ENCODE results near the gene MSANTD3.

MSANTD3 gene

GRCh38 chr9:100426189-100426529, 784 bp upstream of the MSANTD3 start:
- peak overlapping the region; percentile 98 to 99 (median 99) for H3K27ac Mint-ChIP-seq

GRCh38 chr9:100427366-100428263, 672 bp downstream of the MSANTD3 start:
- peak overlapping the region; percentile 88 to 91 (median 88) for H3K4me3 Mint-ChIP-seq
- peaks cover 41% of the 10 kb centered on the region for H3K4me1 Mint-ChIP-seq
- no peak for TF ChIP-seq CTCF (IDR thresholded peaks at IDR 0.05; ENCODE audit: unreplicated experiment in 3 of 3)
- H3K27ac Mint-ChIP-seq, result peak overlapping the region; percentile 82 to 86 (median 84)
- H3K36me3 Mint-ChIP-seq (ENCODE audit: low read depth), result peaks cover 17% of the 10 kb centered on the region
- H3K27me3 Mint-ChIP-seq (ENCODE audit: low read depth), result no peaks in the 10 kb centered on the region
- no peaks in the 10 kb centered on the region for H3K9me3 Mint-ChIP-seq

More at GRCh38 chr9:100426189-100426529, 784 bp upstream of the MSANTD3 start:
- H3K9me3 Mint-ChIP-seq, result no peaks in the 10 kb centered on the region
- no peaks in the 10 kb centered on the region for H3K27me3 Mint-ChIP-seq (ENCODE audit: low read depth)
- no peak for TF ChIP-seq CTCF (IDR thresholded peaks at IDR 0.05; ENCODE audit: unreplicated experiment in 3 of 3)
- H3K4me3 Mint-ChIP-seq, result peak overlapping the region; percentile 92 to 96 (median 96)
- peaks cover 38% of the 10 kb centered on the region for H3K4me1 Mint-ChIP-seq
- H3K36me3 Mint-ChIP-seq (ENCODE audit: low read depth), result peaks cover 17% of the 10 kb centered on the region

- Mint-ChIP-seq H3K27me3 (ENCODE audit: low read depth) (no peaks in the 10 kb centered on the region), H3K4me3 (peak overlapping the region; percentile 67 to 91 (median 88)), H3K4me1 (peaks cover 41% of the 10 kb centered on the region), H3K27ac (peak overlapping the region; percentile 41 to 53 (median 50)), H3K9me3 (no peaks in the 10 kb centered on the region), H3K36me3 (ENCODE audit: low read depth) (peaks cover 17% of the 10 kb centered on the region)
- no peak for TF ChIP-seq CTCF (IDR thresholded peaks at IDR 0.05; ENCODE audit: unreplicated experiment in 3 of 3)
Observed at GRCh38 chr9:100428871-100429654, 2.1 kb downstream of the MSANTD3 start.

GRCh38 chr9:100430286-100430940, 3.5 kb downstream of the MSANTD3 start:
- Mint-ChIP-seq H3K4me3 (peak overlapping the region in 1 of 3 experiments; percentile 1), H3K27ac (peak overlapping the region in 1 of 3 experiments; percentile 13), H3K27me3 (ENCODE audit: low read depth) (no peaks in the 10 kb centered on the region), H3K4me1 (peaks cover 41% of the 10 kb centered on the region), H3K36me3 (ENCODE audit: low read depth) (peaks cover 17% of the 10 kb centered on the region), H3K9me3 (no peaks in the 10 kb centered on the region)
- no peak for TF ChIP-seq CTCF (IDR thresholded peaks at IDR 0.05; ENCODE audit: unreplicated experiment in 3 of 3)

- Mint-ChIP-seq H3K9me3 (no peaks in the 10 kb centered on the region), H3K4me3 (no peak overlapping the region), H3K27ac (no peak overlapping the region), H3K36me3 (ENCODE audit: low read depth) (peaks cover 17% of the 10 kb centered on the region), H3K4me1 (peaks cover 30% of the 10 kb centered on the region), H3K27me3 (ENCODE audit: low read depth) (no peaks in the 10 kb centered on the region)
- TF ChIP-seq CTCF (IDR thresholded peaks at IDR 0.05; ENCODE audit: unreplicated experiment in 3 of 3), result no peak
Observed at GRCh38 chr9:100431886-100432285, 4.9 kb downstream of the MSANTD3 start.
